Prostate gland (tissue), 2 donors: Measurements from ENCODE around the gene CNFN.

ENCODE experiments used
- POLR2A ChIP-seq: fragments of 450-650 bp; IDR thresholded peaks from one replicate; pipeline ENCODE4 v1.6.1; 2016; ENCODE audit warnings: antibody characterized with exemption, mild to moderate bottlenecking
- TF ChIP-seq, protein P1 (sequence below), 4 experiments: fragments of 200-600 bp in 2 of 4; fragments of 450-650 bp in 2 of 4; sonication (generic) in 2 of 4; IDR thresholded peaks; 1 replicate in 3 of 4; 2 replicates in 1 of 4; pipeline ENCODE4 v1.5.1; 2016 to 2019; ENCODE audit warnings: antibody characterized with exemption in 4 of 4, mild to moderate bottlenecking in 2 of 4, moderate library complexity in 2 of 4

DNA sequence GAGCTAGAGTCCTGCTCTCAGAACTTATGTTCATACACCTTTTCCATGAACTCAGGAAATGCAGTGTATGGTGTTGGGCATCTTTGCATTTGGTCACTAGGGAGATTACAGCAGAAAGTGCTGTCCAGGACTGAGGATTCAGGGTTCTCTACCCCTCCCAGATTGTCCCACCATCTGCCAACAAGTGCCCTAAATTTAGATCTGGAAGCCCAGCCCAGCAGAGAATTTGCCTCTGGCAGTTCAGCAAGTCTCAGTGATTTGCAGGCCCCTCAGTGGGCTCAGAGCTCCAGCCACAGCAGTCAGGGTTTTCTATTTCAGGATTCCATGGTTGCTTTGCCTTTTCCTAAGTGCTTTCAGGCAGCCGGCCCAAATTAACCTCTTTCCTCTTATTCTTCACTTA, 23.4 kb downstream of the CNFN start:
- no peak for TF ChIP-seq POLR2A
- TF ChIP-seq, protein P1, sequence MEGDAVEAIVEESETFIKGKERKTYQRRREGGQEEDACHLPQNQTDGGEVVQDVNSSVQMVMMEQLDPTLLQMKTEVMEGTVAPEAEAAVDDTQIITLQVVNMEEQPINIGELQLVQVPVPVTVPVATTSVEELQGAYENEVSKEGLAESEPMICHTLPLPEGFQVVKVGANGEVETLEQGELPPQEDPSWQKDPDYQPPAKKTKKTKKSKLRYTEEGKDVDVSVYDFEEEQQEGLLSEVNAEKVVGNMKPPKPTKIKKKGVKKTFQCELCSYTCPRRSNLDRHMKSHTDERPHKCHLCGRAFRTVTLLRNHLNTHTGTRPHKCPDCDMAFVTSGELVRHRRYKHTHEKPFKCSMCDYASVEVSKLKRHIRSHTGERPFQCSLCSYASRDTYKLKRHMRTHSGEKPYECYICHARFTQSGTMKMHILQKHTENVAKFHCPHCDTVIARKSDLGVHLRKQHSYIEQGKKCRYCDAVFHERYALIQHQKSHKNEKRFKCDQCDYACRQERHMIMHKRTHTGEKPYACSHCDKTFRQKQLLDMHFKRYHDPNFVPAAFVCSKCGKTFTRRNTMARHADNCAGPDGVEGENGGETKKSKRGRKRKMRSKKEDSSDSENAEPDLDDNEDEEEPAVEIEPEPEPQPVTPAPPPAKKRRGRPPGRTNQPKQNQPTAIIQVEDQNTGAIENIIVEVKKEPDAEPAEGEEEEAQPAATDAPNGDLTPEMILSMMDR (IDR thresholded peaks at IDR 0.05) = no peak
